HG03139 (cell line): ENCODE results near the gene FBLN2.

ENCODE experiments used
- ATAC-seq: cut with Tn5 transposase; IDR thresholded peaks from one replicate; pipeline ENCODE4 v1.9.1; 2021; ENCODE audit not compliant: unreplicated experiment

The FBLN2 gene

GRCh38 chr3:13529196-13530112, 19.5 kb upstream of the FBLN2 start:
- ATAC-seq: no peak

- no peak for ATAC-seq
Measured at GRCh38 chr3:13530241-13531009, 18.5 kb upstream of the FBLN2 start.

GRCh38 chr3:13532085-13532484, 16.8 kb upstream of the FBLN2 start:
- no peak for ATAC-seq

- no peak for ATAC-seq
Measured at GRCh38 chr3:13532631-13533030, 16.3 kb upstream of the FBLN2 start.

- ATAC-seq: no peak
Measured at GRCh38 chr3:13533885-13534301, 15.0 kb upstream of the FBLN2 start.

GRCh38 chr3:13535526-13535875, 13.4 kb upstream of the FBLN2 start:
- no peak for ATAC-seq

GRCh38 chr3:13535905-13536304, 13.0 kb upstream of the FBLN2 start:
- ATAC-seq: no peak

GRCh38 chr3:13536432-13536831, 12.5 kb upstream of the FBLN2 start:
- no peak for ATAC-seq

GRCh38 chr3:13536832-13537231, 12.1 kb upstream of the FBLN2 start:
- ATAC-seq: no peak

GRCh38 chr3:13537244-13537908, 11.5 kb upstream of the FBLN2 start:
- ATAC-seq: no peak

GRCh38 chr3:13537909-13538296, 11.0 kb upstream of the FBLN2 start:
- ATAC-seq: no peak

- no peak for ATAC-seq
Measured at GRCh38 chr3:13538520-13539291, 10.2 kb upstream of the FBLN2 start.

- ATAC-seq: no peak
Measured at GRCh38 chr3:13539292-13539638, 9.7 kb upstream of the FBLN2 start.

GRCh38 chr3:13539671-13540070, 9.3 kb upstream of the FBLN2 start:
- no peak for ATAC-seq

- no peak for ATAC-seq
Measured at GRCh38 chr3:13540297-13540995, 8.5 kb upstream of the FBLN2 start.

GRCh38 chr3:13541691-13542090, 7.2 kb upstream of the FBLN2 start:
- ATAC-seq: no peak

GRCh38 chr3:13542142-13542541, 6.8 kb upstream of the FBLN2 start:
- ATAC-seq: no peak

- ATAC-seq: no peak
Measured at GRCh38 chr3:13543253-13543652, 5.7 kb upstream of the FBLN2 start.

GRCh38 chr3:13544293-13544831, 4.6 kb upstream of the FBLN2 start:
- ATAC-seq: no peak
